Neural cell (in vitro differentiated cells): ENCODE data around the gene GRM5. TPM values are rescaled to one million over a fixed set of nuclear protein-coding genes. Genes with fewer than 3 reads are reported as not detected.

Experiments
- H2AFZ ChIP-seq: fragments of 200-600, 300-800 bp; sonication (generic), shearing (Covaris generic); 2 replicates; pipeline ENCODE4 v1.6.0; 2014; ENCODE audit warnings: low read depth, mild to moderate bottlenecking, antibody characterized with exemption, low read length, moderate library complexity
- H3F3A ChIP-seq: fragments of 200-600 bp; shearing (Covaris generic); 2 replicates; pipeline ENCODE4 v1.6.1; 2016; ENCODE audit warnings: mild to moderate bottlenecking, moderate library complexity, mixed read lengths, antibody characterized with exemption, low read length; ENCODE audit not compliant: insufficient read depth, poor library complexity, severe bottlenecking
- H3K27ac ChIP-seq: fragments of 200-600, 300-800 bp; sonication (generic), shearing (Covaris generic); 2 replicates; pipeline ENCODE4 v1.5.1; 2014; ENCODE audit warnings: mild to moderate bottlenecking, low read length, moderate library complexity
- H3K27me3 ChIP-seq: fragments of 300-800, 200-600 bp; sonication (generic), shearing (Covaris generic); 2 replicates; pipeline ENCODE4 v1.6.0; 2014; ENCODE audit warnings: mild to moderate bottlenecking, low read depth, low read length, moderate library complexity; ENCODE audit not compliant: insufficient read depth
- H3K36me3 ChIP-seq: fragments of 300-800, 200-600 bp; sonication (generic), shearing (Covaris generic); 2 replicates; pipeline ENCODE4 v1.5.1; 2014; ENCODE audit warnings: mild to moderate bottlenecking, antibody characterized with exemption, low read length, moderate library complexity; ENCODE audit not compliant: insufficient read depth
- H3K4me2 ChIP-seq: fragments of 300-800, 200-600 bp; sonication (generic), shearing (Covaris generic); 2 replicates; pipeline ENCODE4 v1.6.0; 2014; ENCODE audit warnings: mild to moderate bottlenecking, low read length
- H3K4me3 ChIP-seq: fragments of 300-800, 200-600 bp; sonication (generic), shearing (Covaris generic); 2 replicates; pipeline ENCODE4 v1.5.1; 2014; ENCODE audit warnings: mild to moderate bottlenecking, low read length, moderate library complexity
- H3K79me2 ChIP-seq: fragments of 200-600 bp; shearing (Covaris generic); replicated peaks from 2 replicates; pipeline ENCODE4 v1.6.0; 2014; ENCODE audit warnings: mild to moderate bottlenecking, low read length, moderate library complexity; ENCODE audit not compliant: insufficient read depth
- H3K9ac ChIP-seq: fragments of 300-800, 200-600 bp; sonication (generic), shearing (Covaris generic); 2 replicates; pipeline ENCODE4 v1.6.1; 2016; ENCODE audit warnings: mild to moderate bottlenecking, low read length, mixed read lengths
- H3K9me2 ChIP-seq: fragments of 200-600 bp; shearing (Covaris generic); 2 replicates; pipeline ENCODE4 v1.6.1; 2016; ENCODE audit warnings: mild to moderate bottlenecking, low read length, mixed read lengths; ENCODE audit not compliant: insufficient read depth
- H3K9me3 ChIP-seq: fragments of 200-600, 300-800 bp; sonication (generic), shearing (Covaris generic); 2 replicates; pipeline ENCODE4 v1.6.1; 2016; ENCODE audit warnings: mild to moderate bottlenecking, mixed run types, low read length, moderate library complexity, mixed read lengths
- H4K20me1 ChIP-seq: fragments of 200-600 bp; shearing (Covaris generic); 2 replicates; pipeline ENCODE4 v1.6.1; 2016; ENCODE audit warnings: mild to moderate bottlenecking, mixed run types; ENCODE audit not compliant: insufficient read depth
- CTCF ChIP-seq: fragments of 450-650 bp; IDR thresholded peaks from 2 replicates; pipeline ENCODE4 v1.5.1; 2014; ENCODE audit warnings: antibody characterized with exemption, mild to moderate bottlenecking, moderate library complexity; ENCODE audit not compliant: poor library complexity, severe bottlenecking
- EP300 ChIP-seq: fragments of 450-650 bp; conservative IDR thresholded peaks from 2 replicates; pipeline ENCODE4 v1.6.1; 2014; ENCODE audit warnings: antibody characterized with exemption, mild to moderate bottlenecking, moderate library complexity; ENCODE audit not compliant: poor library complexity, severe bottlenecking
- EZH2 ChIP-seq: fragments of 200-600, 300-800 bp; shearing (Covaris generic), sonication (generic); IDR thresholded peaks from 2 replicates; pipeline ENCODE4 v1.6.1; 2014; ENCODE audit warnings: antibody characterized with exemption, low read length, borderline replicate concordance, mild to moderate bottlenecking; ENCODE audit not compliant: insufficient read depth, poor library complexity, severe bottlenecking
- MXI1 ChIP-seq: fragments of 450-650 bp; conservative IDR thresholded peaks from 2 replicates; pipeline ENCODE4 v1.6.1; 2014; ENCODE audit warnings: antibody characterized with exemption, mild to moderate bottlenecking; ENCODE audit not compliant: poor library complexity, severe bottlenecking
- POLR2AphosphoS5 ChIP-seq: IDR thresholded peaks from 2 replicates; pipeline ENCODE4 v1.6.1; 2012
- RAD21 ChIP-seq: fragments of 450-650 bp; conservative IDR thresholded peaks from 2 replicates; pipeline ENCODE4 v1.6.1; 2014; ENCODE audit warnings: antibody characterized with exemption, mild to moderate bottlenecking, moderate library complexity
- REST ChIP-seq: IDR thresholded peaks from 2 replicates; pipeline ENCODE4 v1.6.1; 2012; ENCODE audit warnings: borderline replicate concordance
- SMC3 ChIP-seq: fragments of 450-650 bp; conservative IDR thresholded peaks from 2 replicates; pipeline ENCODE4 v1.6.1; 2014; ENCODE audit warnings: antibody characterized with exemption, mild to moderate bottlenecking, moderate library complexity; ENCODE audit not compliant: poor library complexity
- TAF1 ChIP-seq: IDR thresholded peaks from 2 replicates; pipeline ENCODE4 v1.6.1; 2012; ENCODE audit warnings: low read depth
- polyA plus RNA-seq: library from polyadenylated mRNA; depleted of rRNA; stranded (reverse); fragments of >200 nt; gene quantifications from 2 replicates; pipeline ENCODE4 v1.2.3, GENCODE V29; 2014

Gene GRM5
- polyA plus RNA-seq, 1 donor from 2014 or later = 11.8 TPM

GRCh38 chr11:88555018-88555828, 510.6 kb downstream of the GRM5 start:
- H3K27ac ChIP-seq = no peak overlapping the region
- no peaks in the 10 kb centered on the region for H3K27me3 ChIP-seq
- H3F3A ChIP-seq = no peaks in the 10 kb centered on the region
- H4K20me1 ChIP-seq = no peaks in the 10 kb centered on the region
- H3K4me3 ChIP-seq = no peak overlapping the region
- no peak overlapping the region for H3K4me2 ChIP-seq
- no peaks in the 10 kb centered on the region for H3K79me2 ChIP-seq
- no peak overlapping the region for H2AFZ ChIP-seq
- H3K9me3 ChIP-seq = no peaks in the 10 kb centered on the region
- TF ChIP-seq MXI1 (no peak), EP300 (no peak), CTCF (no peak), TAF1 (no peak), REST (no peak), RAD21 (no peak), POLR2AphosphoS5 (no peak), SMC3 (no peak), EZH2 (no peak)
- H3K9me2 ChIP-seq = no peaks in the 10 kb centered on the region
- H3K9ac ChIP-seq = no peak overlapping the region
- H3K36me3 ChIP-seq = no peaks in the 10 kb centered on the region

GRCh38 chr11:88553204-88553603, 512.6 kb downstream of the GRM5 start:
- Histone ChIP-seq H3K36me3 (no peaks in the 10 kb centered on the region), H3K79me2 (no peaks in the 10 kb centered on the region), H3K9ac (no peak overlapping the region), H3K4me2 (no peak overlapping the region), H3K4me3 (no peak overlapping the region), H2AFZ (no peak overlapping the region), H3K9me3 (no peaks in the 10 kb centered on the region), H3K9me2 (no peaks in the 10 kb centered on the region), H3K27me3 (no peaks in the 10 kb centered on the region), H3K27ac (no peak overlapping the region), H4K20me1 (no peaks in the 10 kb centered on the region), H3F3A (no peaks in the 10 kb centered on the region)
- TF ChIP-seq RAD21 (no peak), TAF1 (no peak), MXI1 (no peak), CTCF (no peak), SMC3 (no peak), REST (no peak), EP300 (no peak), POLR2AphosphoS5 (no peak), EZH2 (no peak)
